OCI-LY1 (cell line): ENCODE measurements around the gene LIPT2.

ENCODE experiments used
- H2AFZ ChIP-seq: fragments of 200-600 bp; sonication (generic), shearing (Covaris generic); 2 replicates; pipeline ENCODE4 v1.6.0; 2014; ENCODE audit warnings: antibody characterized with exemption, mild to moderate bottlenecking, low read length
- H3F3A ChIP-seq: fragments of 200-600 bp; sonication (generic), shearing (Covaris generic); 2 replicates; pipeline ENCODE4 v1.6.0; 2014; ENCODE audit warnings: mild to moderate bottlenecking, antibody characterized with exemption, low read length, moderate library complexity; ENCODE audit not compliant: insufficient read depth
- H3K27ac ChIP-seq: fragments of 200-600 bp; sonication (generic); 2 replicates; pipeline ENCODE4 v1.5.1; 2014; ENCODE audit warnings: low read length, mixed run types, mild to moderate bottlenecking, low read depth; ENCODE audit not compliant: poor library complexity, severe bottlenecking
- H3K27me3 ChIP-seq: fragments of 200-600 bp; sonication (generic); 2 replicates; pipeline ENCODE4 v1.6.0; 2014; ENCODE audit warnings: antibody characterized with exemption, mild to moderate bottlenecking, low read length, moderate library complexity; ENCODE audit not compliant: insufficient read depth
- H3K36me3 ChIP-seq: fragments of 200-600 bp; sonication (generic); 2 replicates; pipeline ENCODE4 v1.6.1; 2014; ENCODE audit warnings: mild to moderate bottlenecking, antibody characterized with exemption, low read length, moderate library complexity, mixed read lengths; ENCODE audit not compliant: insufficient read depth
- H3K4me1 ChIP-seq: fragments of 200-600 bp; sonication (generic); 2 replicates; pipeline ENCODE4 v1.5.1; 2014; ENCODE audit warnings: mild to moderate bottlenecking, low read length, moderate library complexity; ENCODE audit not compliant: insufficient read depth, severe bottlenecking
- H3K4me2 ChIP-seq: fragments of 200-600 bp; sonication (generic), shearing (Covaris generic); 2 replicates; pipeline ENCODE4 v1.6.1; 2014; ENCODE audit warnings: low read length
- H3K4me3 ChIP-seq: fragments of 200-600 bp; sonication (generic); 2 replicates; pipeline ENCODE4 v1.5.1; 2014; ENCODE audit warnings: low read length, low read depth, mild to moderate bottlenecking, mixed read lengths; ENCODE audit not compliant: poor library complexity, severe bottlenecking
- H3K79me2 ChIP-seq: fragments of 200-600 bp; shearing (Covaris generic); 2 replicates; pipeline ENCODE4 v1.6.1; 2016; ENCODE audit warnings: mixed run types, low read length, mixed read lengths; ENCODE audit not compliant: insufficient read depth
- H3K9ac ChIP-seq: fragments of 200-600 bp; sonication (generic), shearing (Covaris generic); 2 replicates; pipeline ENCODE4 v1.6.1; 2014; ENCODE audit warnings: mild to moderate bottlenecking, low read length, mixed read lengths
- H3K9me2 ChIP-seq: fragments of 200-600 bp; sonication (generic), shearing (Covaris generic); 2 replicates; pipeline ENCODE4 v1.6.1; 2014; ENCODE audit warnings: low read depth, mild to moderate bottlenecking, low read length, mixed read lengths
- H3K9me3 ChIP-seq: fragments of 200-600 bp; shearing (Covaris generic); 2 replicates; pipeline ENCODE4 v1.6.1; 2014; ENCODE audit warnings: low read length, mixed read lengths
- H4K20me1 ChIP-seq: fragments of 200-600 bp; sonication (generic), shearing (Covaris generic); 2 replicates; pipeline ENCODE4 v1.6.0; 2016; ENCODE audit warnings: mild to moderate bottlenecking, low read length; ENCODE audit not compliant: insufficient read depth
- EZH2 ChIP-seq: fragments of 200-600 bp; sonication (generic), shearing (Covaris generic); IDR thresholded peaks from 2 replicates; pipeline ENCODE4 v1.8.0; 2017; ENCODE audit warnings: borderline replicate concordance, mixed run types, mild to moderate bottlenecking, antibody characterized with exemption, low read length, moderate library complexity, mixed read lengths
- TF ChIP-seq, protein P1 (sequence below): fragments of 200-600 bp; sonication (generic), shearing (Covaris generic); IDR thresholded peaks from 2 replicates; pipeline ENCODE4 v1.5.1; 2017; ENCODE audit warnings: mild to moderate bottlenecking, antibody characterized with exemption, low read length, moderate library complexity, mixed read lengths

LIPT2 gene

DNA sequence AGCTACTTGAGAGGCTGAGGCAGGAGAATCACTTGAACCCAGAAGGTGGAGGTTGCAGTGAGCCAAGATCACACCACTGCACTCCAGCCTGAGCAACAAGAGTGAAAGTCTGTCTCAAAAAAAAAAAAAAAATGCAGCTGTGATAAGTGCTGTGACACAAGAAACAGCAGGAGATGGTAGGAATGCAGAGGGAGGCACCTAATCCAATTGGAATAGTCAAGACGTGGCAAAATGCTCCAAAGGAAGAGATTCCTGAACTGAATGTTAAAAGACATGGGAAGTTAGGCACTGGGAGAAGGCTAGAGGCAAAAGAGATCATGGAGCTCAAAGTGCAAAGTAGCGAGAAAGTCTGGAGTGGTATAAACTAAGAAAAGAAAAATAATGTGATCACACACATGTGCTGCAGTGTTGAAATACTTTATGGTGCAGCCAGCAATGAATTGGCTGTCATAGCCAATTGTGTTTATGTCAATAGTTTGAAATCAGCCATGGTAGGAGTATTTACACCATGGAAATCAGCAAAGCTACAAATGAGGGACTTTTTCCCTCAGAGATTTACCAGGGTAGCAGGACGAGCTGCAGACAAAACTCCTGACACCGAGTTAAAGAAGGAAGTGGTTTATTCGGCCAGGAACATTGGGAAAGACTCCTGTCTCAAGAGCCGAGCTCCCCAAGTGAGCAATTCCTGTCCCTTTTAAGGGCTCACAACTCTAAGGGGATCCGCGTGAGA, 40.9 kb upstream of the LIPT2 start:
- Histone ChIP-seq H3K27ac (no peak overlapping the region), H3K79me2 (no peaks in the 10 kb centered on the region), H3K27me3 (no peaks in the 10 kb centered on the region), H2AFZ (no peak overlapping the region), H3K4me3 (no peak overlapping the region), H4K20me1 (no peaks in the 10 kb centered on the region), H3K9me3 (no peaks in the 10 kb centered on the region), H3K36me3 (no peaks in the 10 kb centered on the region), H3K9ac (no peak overlapping the region), H3K4me1 (no peaks in the 10 kb centered on the region), H3K9me2 (no peaks in the 10 kb centered on the region), H3K4me2 (no peak overlapping the region), H3F3A (no peaks in the 10 kb centered on the region)
- no peak for TF ChIP-seq EZH2
- TF ChIP-seq, protein P1, sequence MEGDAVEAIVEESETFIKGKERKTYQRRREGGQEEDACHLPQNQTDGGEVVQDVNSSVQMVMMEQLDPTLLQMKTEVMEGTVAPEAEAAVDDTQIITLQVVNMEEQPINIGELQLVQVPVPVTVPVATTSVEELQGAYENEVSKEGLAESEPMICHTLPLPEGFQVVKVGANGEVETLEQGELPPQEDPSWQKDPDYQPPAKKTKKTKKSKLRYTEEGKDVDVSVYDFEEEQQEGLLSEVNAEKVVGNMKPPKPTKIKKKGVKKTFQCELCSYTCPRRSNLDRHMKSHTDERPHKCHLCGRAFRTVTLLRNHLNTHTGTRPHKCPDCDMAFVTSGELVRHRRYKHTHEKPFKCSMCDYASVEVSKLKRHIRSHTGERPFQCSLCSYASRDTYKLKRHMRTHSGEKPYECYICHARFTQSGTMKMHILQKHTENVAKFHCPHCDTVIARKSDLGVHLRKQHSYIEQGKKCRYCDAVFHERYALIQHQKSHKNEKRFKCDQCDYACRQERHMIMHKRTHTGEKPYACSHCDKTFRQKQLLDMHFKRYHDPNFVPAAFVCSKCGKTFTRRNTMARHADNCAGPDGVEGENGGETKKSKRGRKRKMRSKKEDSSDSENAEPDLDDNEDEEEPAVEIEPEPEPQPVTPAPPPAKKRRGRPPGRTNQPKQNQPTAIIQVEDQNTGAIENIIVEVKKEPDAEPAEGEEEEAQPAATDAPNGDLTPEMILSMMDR = no peak

DNA sequence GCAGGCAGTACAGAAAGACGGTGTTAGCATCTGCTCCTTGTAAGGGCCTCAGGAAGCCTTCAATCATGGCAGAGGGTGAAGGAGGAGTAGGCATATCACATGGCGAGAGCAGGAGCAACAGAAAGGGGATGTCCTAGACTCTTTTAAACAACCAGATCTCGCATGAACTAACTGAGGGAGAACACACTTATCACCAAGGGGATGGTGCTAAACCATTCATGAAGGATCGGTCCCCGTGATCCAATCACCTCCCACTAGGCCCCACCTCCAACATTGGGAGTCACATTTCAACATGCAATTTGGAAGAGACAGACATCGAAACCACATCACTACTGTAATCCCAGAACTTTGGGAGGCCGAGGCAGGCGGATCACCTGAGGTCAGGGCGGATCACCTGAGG, 39.9 kb upstream of the LIPT2 start:
- no peak overlapping the region for H3K27ac ChIP-seq
- no peak for TF ChIP-seq EZH2
- no peaks in the 10 kb centered on the region for H3K27me3 ChIP-seq
- no peaks in the 10 kb centered on the region for H3K4me1 ChIP-seq
- no peaks in the 10 kb centered on the region for H3K36me3 ChIP-seq
- no peaks in the 10 kb centered on the region for H3K9me2 ChIP-seq
- H2AFZ ChIP-seq = no peak overlapping the region
- no peak overlapping the region for H3K4me3 ChIP-seq
- H3K4me2 ChIP-seq = no peak overlapping the region
- no peaks in the 10 kb centered on the region for H3F3A ChIP-seq
- H3K9ac ChIP-seq = no peak overlapping the region
- H3K79me2 ChIP-seq = no peaks in the 10 kb centered on the region
- H3K9me3 ChIP-seq = no peaks in the 10 kb centered on the region
- H4K20me1 ChIP-seq = no peaks in the 10 kb centered on the region

DNA sequence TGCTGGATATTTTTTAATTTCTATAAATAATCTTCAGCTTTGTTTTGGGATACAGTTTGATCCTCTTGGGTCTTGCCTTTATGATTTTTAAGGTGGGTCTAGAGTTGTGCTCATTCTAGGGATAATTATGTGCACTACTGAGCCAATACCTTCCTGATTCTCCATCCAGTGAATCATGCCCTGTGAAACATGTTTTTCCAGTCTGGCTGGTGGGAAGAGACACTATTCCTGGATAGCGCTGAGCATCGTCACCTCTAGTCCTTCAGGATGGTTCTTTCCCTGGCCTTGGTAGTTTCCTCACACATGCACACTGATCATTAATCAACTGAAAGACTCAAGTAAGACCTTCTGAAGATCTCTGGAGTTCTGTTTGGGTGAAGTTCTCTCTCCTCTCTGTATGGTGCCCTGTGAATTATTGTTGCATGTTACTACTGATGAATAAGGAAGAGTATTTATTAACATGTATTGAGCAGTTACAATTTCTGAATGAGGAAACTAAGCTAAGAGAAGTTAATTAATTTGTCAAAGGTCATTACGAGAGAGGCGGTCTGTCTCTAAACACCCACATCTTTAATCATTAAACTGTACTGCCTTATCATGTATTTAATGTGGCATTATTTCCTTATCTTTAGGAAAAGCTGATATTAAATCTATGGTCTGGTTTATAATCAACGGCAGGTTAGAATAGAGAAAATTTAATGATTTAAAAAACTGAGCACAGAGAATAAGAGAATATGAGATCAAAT, 39.1 kb upstream of the LIPT2 start:
- Histone ChIP-seq H3F3A (no peaks in the 10 kb centered on the region), H3K36me3 (no peaks in the 10 kb centered on the region), H3K4me2 (no peak overlapping the region), H2AFZ (no peak overlapping the region), H3K4me3 (no peak overlapping the region), H3K9me2 (no peaks in the 10 kb centered on the region), H4K20me1 (no peaks in the 10 kb centered on the region), H3K9ac (no peak overlapping the region), H3K79me2 (no peaks in the 10 kb centered on the region), H3K27ac (no peak overlapping the region), H3K4me1 (no peaks in the 10 kb centered on the region), H3K27me3 (no peaks in the 10 kb centered on the region), H3K9me3 (no peaks in the 10 kb centered on the region)
- TF ChIP-seq, protein P1 = no peak
- TF ChIP-seq EZH2 = no peak
